Lower leg skin (tissue), 4 donors: ENCODE results near the gene WWOX. TPM values are rescaled to one million over a fixed set of nuclear protein-coding genes. Genes with fewer than 3 reads are reported as not detected.

ENCODE experiments used
- DNase-seq, 2 donors: peaks; one replicate each; pipeline ENCODE4 v3.0.0-alpha.2; 2019; ENCODE audit warnings: low spot score in 2 of 2
- H3K4me3 ChIP-seq: fragments of 200-600 bp; sonication (generic); 2 replicates; pipeline ENCODE4 v1.5.1; 2017; ENCODE audit warnings: mild to moderate bottlenecking, low read depth; ENCODE audit not compliant: poor library complexity, severe bottlenecking
- CTCF ChIP-seq, 3 donors: fragments of 450-650 bp; IDR thresholded peaks; one replicate each; pipeline ENCODE4 v1.5.1; 2016; ENCODE audit warnings: antibody characterized with exemption in 3 of 3, mild to moderate bottlenecking in 3 of 3, moderate library complexity in 2 of 3
- POLR2A ChIP-seq, 2 donors: fragments of 450-650 bp; IDR thresholded peaks; one replicate each; pipeline ENCODE4 v1.6.1; 2016 to 2017; ENCODE audit warnings: antibody characterized with exemption in 2 of 2, mild to moderate bottlenecking in 1 of 2, moderate library complexity in 1 of 2
- WGBS, 2 donors: methylation state at CpG; one replicate each; pipeline ENCODE4 v1.1.5; 2018; 5-methylcytosine and 5-hydroxymethylcytosine counted together
- intact Hi-C: fragments of 100-400 bp; cut with DNase I; formaldehyde crosslinking; loops from one replicate; pipeline ENCODE4 v1.15.0; 2023; ENCODE audit warnings: low total_unique reads
- total RNA-seq, 4 donors: library from RNA; depleted of rRNA; stranded (reverse); fragments of >200 nt; gene quantifications; one replicate each; pipeline ENCODE4 v1.1.0, GENCODE V29; 2016

The WWOX gene
- total RNA-seq, 4 donors from 2014 or later = 21.0 to 82.7 (median 36.1) TPM

GRCh38 chr16:78667675-78668074 is 568.2 kb downstream of the WWOX start:
- DNase-seq = no peak
- WGBS, 2 donors = 85 to 97% methylated on average over 5 of the region's 5 CpGs
- intact Hi-C loops = no loop called here
- no peak overlapping the region for H3K4me3 ChIP-seq
- no peak for TF ChIP-seq POLR2A (IDR thresholded peaks at IDR 0.05)
- no peak for TF ChIP-seq CTCF (IDR thresholded peaks at IDR 0.05)

GRCh38 chr16:78668393-78668792 is 568.9 kb downstream of the WWOX start:
- intact Hi-C loops = no loop called here
- WGBS, 2 donors = 90 to 96% methylated on average over 3 of the region's 3 CpGs
- no peak overlapping the region for H3K4me3 ChIP-seq
- no peak for DNase-seq
- no peak for TF ChIP-seq CTCF (IDR thresholded peaks at IDR 0.05)
- TF ChIP-seq POLR2A (IDR thresholded peaks at IDR 0.05) = no peak

- intact Hi-C loops = no loop called here
- H3K4me3 ChIP-seq = no peak overlapping the region
- 42 to 45% methylated on average over 9 of the region's 9 CpGs for WGBS, 2 donors
- no peak for DNase-seq
- TF ChIP-seq CTCF (IDR thresholded peaks at IDR 0.05) = no peak
- no peak for TF ChIP-seq POLR2A (IDR thresholded peaks at IDR 0.05)
Observed at GRCh38 chr16:78669994-78670393, 570.5 kb downstream of the WWOX start.

- no peak for DNase-seq
- TF ChIP-seq POLR2A (IDR thresholded peaks at IDR 0.05) = no peak
- no peak for TF ChIP-seq CTCF (IDR thresholded peaks at IDR 0.05)
- H3K4me3 ChIP-seq = no peak overlapping the region
- intact Hi-C loops = no loop called here
- WGBS, 2 donors = 74 to 80% methylated on average over 17 of the region's 17 CpGs
Observed at GRCh38 chr16:78672779-78673556, 573.5 kb downstream of the WWOX start.

- TF ChIP-seq CTCF (IDR thresholded peaks at IDR 0.05) (no peak), POLR2A (IDR thresholded peaks at IDR 0.05) (no peak)
- no peak overlapping the region for H3K4me3 ChIP-seq
- intact Hi-C loops = no loop called here
- DNase-seq = no peak
- WGBS, 2 donors = 28 to 35% methylated on average over 5 of the region's 5 CpGs
Observed at GRCh38 chr16:78673884-78674283, 574.4 kb downstream of the WWOX start.

GRCh38 chr16:78675312-78675711 is 575.9 kb downstream of the WWOX start:
- no peak overlapping the region for H3K4me3 ChIP-seq
- no peak for DNase-seq
- no peak for TF ChIP-seq POLR2A (IDR thresholded peaks at IDR 0.05)
- no peak for TF ChIP-seq CTCF (IDR thresholded peaks at IDR 0.05)
- intact Hi-C loops = no loop called here
- 74 to 82% methylated on average over 6 of the region's 6 CpGs for WGBS, 2 donors
